ENCODE measurements around the gene OGFOD3.
"Not testable (repeated sequence)": the region's sequence is repeated elsewhere in the genome, so short reads cannot be mapped to it uniquely, and the experiment has no call there.

Gene OGFOD3

DNA sequence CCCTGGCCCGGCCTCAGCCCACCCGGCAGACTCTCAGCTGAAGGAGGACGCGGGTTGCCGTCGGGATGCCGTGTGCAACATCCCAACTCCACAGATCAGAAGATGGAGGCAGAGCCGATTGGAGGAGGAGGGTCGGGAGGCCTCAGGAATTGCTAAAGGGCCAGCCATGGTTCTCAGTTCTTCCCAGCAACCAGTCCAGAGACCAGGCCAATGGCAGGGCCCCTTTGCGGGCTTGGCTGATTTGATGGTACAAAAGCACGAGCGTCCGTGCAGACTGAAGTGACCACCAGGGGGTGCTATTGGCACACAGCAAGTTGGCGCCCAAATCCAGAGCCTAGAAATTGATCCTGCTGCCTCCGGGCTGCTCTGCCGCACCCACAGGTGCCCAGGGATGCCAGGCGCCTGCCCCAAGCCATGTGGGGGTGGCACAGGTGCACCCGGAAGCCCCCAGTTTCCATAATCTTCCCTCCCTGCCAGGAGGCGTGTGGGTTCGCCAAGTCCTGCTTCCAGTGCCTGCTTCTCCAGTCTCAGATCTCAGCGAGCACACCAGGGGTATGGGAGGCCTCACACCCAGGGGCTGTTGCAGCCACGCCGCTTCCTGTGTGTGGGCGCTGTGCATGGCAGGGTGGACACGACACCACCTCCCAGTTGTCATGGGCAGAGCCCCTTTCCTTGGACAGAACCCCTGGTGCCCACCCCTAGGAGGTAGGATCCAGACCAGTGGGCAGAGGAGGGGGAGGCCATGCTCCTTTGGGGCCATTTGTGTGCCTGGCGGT lies 66.5 kb downstream of the OGFOD3 start:
- POLR2A ChIA-PET: no interaction called here
- peak; percentile 87 for DNase-seq (ENCODE audit: extremely low spot score)
- CTCF ChIA-PET: interaction anchor here (0.5 to 1.5 kb wide), 4 partner anchors 13 to 59 kb away, joined by 3 to 5 read pairs (median 4); no protein-coding TSS in a partner anchor
- no peak for TF ChIP-seq BHLHE40 (IDR thresholded peaks at IDR 0.05; ENCODE audit: borderline replicate concordance)
- no peak for TF ChIP-seq ARNT (IDR thresholded peaks at IDR 0.05)
- TF ChIP-seq HDGF (IDR thresholded peaks at IDR 0.05; ENCODE audit: borderline replicate concordance): no peak
- TF ChIP-seq SUZ12 (IDR thresholded peaks at IDR 0.05): no peak
- TF ChIP-seq TARDBP (IDR thresholded peaks at IDR 0.05): no peak

DNA sequence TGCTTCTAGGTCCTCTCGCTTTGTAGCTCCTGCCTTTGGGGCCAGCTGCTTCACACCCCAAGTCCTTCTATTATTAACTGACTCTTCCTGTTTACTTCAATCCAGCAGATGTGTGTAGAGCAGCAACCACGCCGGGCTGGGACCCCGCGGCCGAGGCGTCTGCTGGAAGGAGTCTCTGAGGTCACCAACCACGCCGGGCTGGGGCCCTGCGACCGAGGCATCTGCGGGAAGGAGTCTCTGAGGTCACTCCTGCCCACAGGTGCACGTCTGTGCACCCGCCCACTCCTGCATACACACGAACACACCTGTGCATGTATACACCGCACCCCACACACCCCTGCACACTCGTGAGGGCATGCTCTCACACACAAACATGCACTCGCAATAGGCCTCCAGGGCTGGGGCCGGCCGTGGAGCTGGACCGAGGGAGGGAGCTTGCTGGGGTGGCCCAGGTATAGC lies 67.1 kb downstream of the OGFOD3 start:
- TF ChIP-seq BHLHE40 (IDR thresholded peaks at IDR 0.05; ENCODE audit: borderline replicate concordance) (no peak), CTBP1 (IDR thresholded peaks at IDR 0.05; ENCODE audit: borderline replicate concordance) (no peak), TARDBP (IDR thresholded peaks at IDR 0.05) (no peak), ZNF384 (IDR thresholded peaks at IDR 0.05) (no peak), HDGF (IDR thresholded peaks at IDR 0.05; ENCODE audit: borderline replicate concordance) (no peak), SUZ12 (IDR thresholded peaks at IDR 0.05) (no peak), LEF1 (IDR thresholded peaks at IDR 0.05; ENCODE audit: borderline replicate concordance) (no peak)
- ChIA-PET POLR2A (no interaction called here), CTCF (interaction anchor here (0.5 to 1.8 kb wide), 4 partner anchors 12 to 115 kb away, joined by 3 to 7 read pairs (median 4); no protein-coding TSS in a partner anchor)
- no peak for DNase-seq (ENCODE audit: extremely low spot score)

DNA sequence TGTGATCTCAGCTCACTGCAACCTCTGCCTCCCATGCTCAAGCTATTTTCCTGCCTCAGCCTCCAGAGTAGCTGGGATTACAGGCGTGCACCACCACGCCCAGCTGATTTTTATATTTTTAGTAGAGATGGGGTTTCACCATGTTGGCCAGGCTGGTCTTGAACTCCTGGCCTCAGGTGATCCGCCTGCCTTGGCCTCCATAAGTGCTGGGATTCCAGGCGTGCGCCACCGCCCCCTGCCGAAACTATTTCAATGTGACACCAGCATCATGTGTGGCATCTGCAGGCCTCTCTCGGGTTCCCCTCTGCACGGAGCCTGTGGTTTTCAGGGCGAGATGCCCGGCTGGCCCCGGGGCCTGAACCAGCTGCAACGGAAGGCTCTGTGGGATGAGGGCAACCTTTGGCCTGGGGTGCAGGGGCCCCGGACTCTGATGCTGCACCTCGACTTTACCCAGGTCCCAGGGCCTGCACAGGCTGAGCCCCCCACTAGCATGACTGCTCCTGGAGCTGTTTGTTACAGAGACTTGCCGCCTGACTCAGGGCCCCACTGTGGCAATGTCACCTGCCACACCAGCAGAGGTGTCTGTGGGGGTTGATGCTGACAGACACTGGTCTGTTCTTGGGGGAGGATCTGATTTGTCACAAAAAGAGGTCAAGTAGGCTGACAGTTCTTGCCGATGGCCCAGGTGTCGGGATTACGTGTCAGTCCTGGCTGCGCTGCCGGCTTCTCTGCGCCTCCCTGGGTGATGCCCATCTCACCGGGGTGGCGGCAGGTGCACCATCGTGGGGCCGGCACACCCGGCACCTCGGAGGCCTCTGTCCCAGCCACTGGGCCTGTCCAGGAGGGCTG lies 68.0 kb downstream of the OGFOD3 start:
- ChIA-PET CTCF (interaction anchor here (0.5 to 1.8 kb wide), 5 partner anchors 11 to 114 kb away, joined by 3 to 7 read pairs (median 3); no protein-coding TSS in a partner anchor), POLR2A (interaction anchor here (1.0 kb wide), 1 partner anchor 107 kb away, joined by 3 read pairs; no protein-coding TSS in a partner anchor)
- DNase-seq (ENCODE audit: extremely low spot score): no peak
- TF ChIP-seq ZNF384 (IDR thresholded peaks at IDR 0.05) (no peak), CTBP1 (IDR thresholded peaks at IDR 0.05; ENCODE audit: borderline replicate concordance) (no peak), HDGF (IDR thresholded peaks at IDR 0.05; ENCODE audit: borderline replicate concordance) (no peak), SUZ12 (IDR thresholded peaks at IDR 0.05) (no peak), TARDBP (IDR thresholded peaks at IDR 0.05) (no peak), SP1 (IDR thresholded peaks at IDR 0.05) (no peak), BHLHE40 (IDR thresholded peaks at IDR 0.05; ENCODE audit: borderline replicate concordance) (no peak), NFRKB (IDR thresholded peaks at IDR 0.05) (no peak), FOXA1 (IDR thresholded peaks at IDR 0.05) (no peak), FOXM1 (IDR thresholded peaks at IDR 0.05; ENCODE audit: borderline replicate concordance) (no peak), ELF4 (IDR thresholded peaks at IDR 0.05) (no peak), LEF1 (IDR thresholded peaks at IDR 0.05; ENCODE audit: borderline replicate concordance) (no peak), FOXK2 (IDR thresholded peaks at IDR 0.05) (no peak), L3MBTL2 (conservative IDR thresholded peaks at IDR 0.05) (no peak), ARNT (IDR thresholded peaks at IDR 0.05) (no peak)
- TF ChIP-seq, protein P1, sequence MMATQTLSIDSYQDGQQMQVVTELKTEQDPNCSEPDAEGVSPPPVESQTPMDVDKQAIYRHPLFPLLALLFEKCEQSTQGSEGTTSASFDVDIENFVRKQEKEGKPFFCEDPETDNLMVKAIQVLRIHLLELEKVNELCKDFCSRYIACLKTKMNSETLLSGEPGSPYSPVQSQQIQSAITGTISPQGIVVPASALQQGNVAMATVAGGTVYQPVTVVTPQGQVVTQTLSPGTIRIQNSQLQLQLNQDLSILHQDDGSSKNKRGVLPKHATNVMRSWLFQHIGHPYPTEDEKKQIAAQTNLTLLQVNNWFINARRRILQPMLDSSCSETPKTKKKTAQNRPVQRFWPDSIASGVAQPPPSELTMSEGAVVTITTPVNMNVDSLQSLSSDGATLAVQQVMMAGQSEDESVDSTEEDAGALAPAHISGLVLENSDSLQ (IDR thresholded peaks at IDR 0.05): no peak

DNA sequence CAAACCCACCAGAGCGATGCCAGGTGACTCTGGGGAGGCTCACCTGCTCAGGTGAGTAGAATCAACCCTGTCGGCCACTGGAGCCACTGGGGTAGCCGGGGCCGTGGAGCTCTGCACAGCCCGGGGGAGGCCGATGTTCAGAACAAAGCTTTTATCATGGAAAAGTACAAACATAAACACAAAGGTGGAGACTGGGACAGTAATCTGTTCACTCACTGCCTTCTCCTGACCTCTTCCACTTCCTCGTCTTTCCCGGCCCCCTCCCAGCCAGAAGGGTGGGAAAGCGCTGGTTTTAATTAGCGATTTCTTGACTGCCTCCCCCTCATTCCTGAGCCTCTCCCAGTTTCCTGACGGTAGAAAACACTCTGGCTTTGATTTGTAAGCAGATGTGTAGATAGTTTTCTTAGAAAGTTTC lies 69.1 kb downstream of the OGFOD3 start:
- ChIA-PET POLR2A (interaction anchor here (1.0 to 1.4 kb wide), 2 partner anchors 9 to 109 kb away, joined by 3 to 5 read pairs; partner anchors contain the start of gene TEX19), CTCF (interaction anchor here (0.6 to 1.8 kb wide), 6 partner anchors 12 to 114 kb away, joined by 3 to 7 read pairs (median 3); no protein-coding TSS in a partner anchor)
- no peak for DNase-seq (ENCODE audit: extremely low spot score)
- TF ChIP-seq ELF4 (IDR thresholded peaks at IDR 0.05) (no peak), FOXK2 (IDR thresholded peaks at IDR 0.05) (no peak), NFRKB (IDR thresholded peaks at IDR 0.05) (no peak), ZNF384 (IDR thresholded peaks at IDR 0.05) (no peak)

DNA sequence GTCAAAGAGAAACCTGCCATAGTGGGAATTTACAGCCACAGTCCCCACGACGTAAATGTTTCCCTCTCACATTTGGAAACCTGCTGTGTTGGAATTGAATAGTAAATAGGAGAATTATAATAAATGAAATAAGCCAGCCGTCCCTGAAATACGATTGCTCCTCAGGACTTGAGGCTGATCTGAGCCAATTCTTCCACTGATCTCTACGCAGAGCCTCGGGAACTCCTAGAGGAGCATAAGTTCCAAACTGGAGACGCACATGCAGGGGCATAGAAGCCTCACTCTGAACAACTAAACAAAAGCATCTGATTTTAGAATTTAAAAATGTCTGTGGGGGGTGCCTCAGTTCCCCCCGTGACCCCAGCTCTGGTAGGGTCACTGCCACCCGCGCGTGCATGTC lies 69.5 kb downstream of the OGFOD3 start:
- ChIA-PET POLR2A (interaction anchor here (1.4 kb wide), 1 partner anchor 10 kb away, joined by 5 read pairs; the partner anchor contains the start of gene TEX19), CTCF (interaction anchor here (0.6 kb wide), 2 partner anchors 84 to 114 kb away, joined by 3 to 6 read pairs; no protein-coding TSS in a partner anchor)
- no peak for DNase-seq (ENCODE audit: extremely low spot score)
- TF ChIP-seq CTBP1 (IDR thresholded peaks at IDR 0.05; ENCODE audit: borderline replicate concordance): no peak

DNA sequence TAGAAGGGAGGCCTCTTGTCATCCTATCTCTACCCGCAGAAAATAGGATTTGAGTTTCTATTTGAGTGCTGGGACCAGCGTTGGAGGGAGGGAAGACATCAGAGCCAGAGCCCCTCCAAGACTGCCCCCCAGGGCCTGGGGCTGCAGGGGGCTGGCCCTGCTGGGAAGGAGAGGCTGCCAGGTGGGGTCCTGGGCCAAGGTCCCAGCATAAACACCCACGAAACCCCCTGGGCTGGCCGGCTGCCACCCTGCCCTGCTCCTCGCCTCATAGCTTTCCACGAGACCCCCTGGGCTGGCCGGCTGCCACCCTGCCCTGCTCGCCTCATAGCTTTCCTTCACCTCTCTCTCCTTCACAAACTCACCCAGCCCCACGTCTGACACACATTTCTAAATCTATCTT lies 70.0 kb downstream of the OGFOD3 start:
- TF ChIP-seq ARNT (IDR thresholded peaks at IDR 0.05) (no peak), HDGF (IDR thresholded peaks at IDR 0.05; ENCODE audit: borderline replicate concordance) (no peak), LEF1 (IDR thresholded peaks at IDR 0.05; ENCODE audit: borderline replicate concordance) (no peak), NFRKB (IDR thresholded peaks at IDR 0.05) (no peak), FOXM1 (IDR thresholded peaks at IDR 0.05; ENCODE audit: borderline replicate concordance) (no peak), TARDBP (IDR thresholded peaks at IDR 0.05) (no peak), ELF4 (IDR thresholded peaks at IDR 0.05) (no peak), ZNF384 (IDR thresholded peaks at IDR 0.05) (no peak), CTBP1 (IDR thresholded peaks at IDR 0.05; ENCODE audit: borderline replicate concordance) (no peak), FOXA1 (IDR thresholded peaks at IDR 0.05) (no peak)
- TF ChIP-seq, protein P1 (IDR thresholded peaks at IDR 0.05): no peak
- ChIA-PET CTCF (no interaction called here), POLR2A (interaction anchor here (1.4 kb wide), 1 partner anchor 10 kb away, joined by 5 read pairs; the partner anchor contains the start of gene TEX19)
- no peak for DNase-seq (ENCODE audit: extremely low spot score)

DNA sequence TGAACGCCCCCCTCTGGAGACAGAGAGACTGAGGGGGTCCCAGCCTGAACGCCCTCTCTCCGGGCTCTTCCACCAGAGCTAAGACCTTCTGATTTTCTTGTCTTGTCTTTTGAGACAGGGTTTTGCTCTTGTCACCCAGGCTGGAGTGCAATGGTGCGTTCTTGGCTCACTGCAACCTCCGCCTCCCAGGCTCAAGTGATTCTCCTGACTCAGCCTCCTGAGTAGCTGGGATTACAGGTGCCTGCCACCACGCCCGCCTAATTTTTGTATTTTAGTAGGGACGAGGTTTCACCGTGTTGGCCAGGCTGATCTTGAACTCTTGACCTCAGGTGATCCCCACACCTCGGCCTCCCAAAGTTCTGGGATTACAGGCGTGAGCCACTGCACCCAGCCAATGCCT lies 70.4 kb downstream of the OGFOD3 start:
- CTCF ChIA-PET; POLR2A ChIA-PET; DNase-seq (ENCODE audit: extremely low spot score): not testable (repeated sequence)
